ENCODE results near the gene DMP1.
"Not testable (repeated sequence)": the region's sequence is repeated elsewhere in the genome, so short reads cannot be mapped to it uniquely, and the experiment has no call there.

DMP1 gene

GRCh38 chr4:87679449-87680169 is 29.5 kb downstream of the DMP1 start:
- Histone ChIP-seq H3K9ac (no peak overlapping the region), H3K4me2 (no peak overlapping the region), H2AFZ (ENCODE audit: low read depth) (no peak overlapping the region), H3K4me1 (ENCODE audit: low read depth, poor library complexity, severe bottlenecking) (no peaks in the 10 kb centered on the region), H3K36me3 (ENCODE audit: insufficient read depth) (no peaks in the 10 kb centered on the region), H4K20me1 (ENCODE audit: insufficient read depth) (no peaks in the 10 kb centered on the region), H3K79me2 (ENCODE audit: insufficient read depth, low read depth) (no peaks in the 10 kb centered on the region), H3K27ac (no peak overlapping the region), H3K27me3 (ENCODE audit: insufficient read depth, low read depth) (no peaks in the 10 kb centered on the region), H3K4me3 (IDR thresholded peaks at IDR 0.05; ENCODE audit: insufficient read depth, low read depth, low read length) (no peak overlapping the region)
- peak; percentile 97 for TF ChIP-seq CTCF (conservative IDR thresholded peaks at IDR 0.05; ENCODE audit: low read depth, low read length)

- Histone ChIP-seq H4K20me1 (ENCODE audit: insufficient read depth) (no peaks in the 10 kb centered on the region), H3K9ac (no peak overlapping the region), H3K4me3 (IDR thresholded peaks at IDR 0.05; ENCODE audit: insufficient read depth, low read depth, low read length) (no peak overlapping the region), H3K4me2 (no peak overlapping the region), H3K27ac (no peak overlapping the region), H3K79me2 (ENCODE audit: insufficient read depth, low read depth) (no peaks in the 10 kb centered on the region), H2AFZ (ENCODE audit: low read depth) (no peak overlapping the region), H3K4me1 (ENCODE audit: low read depth, poor library complexity, severe bottlenecking) (no peaks in the 10 kb centered on the region), H3K27me3 (ENCODE audit: insufficient read depth, low read depth) (no peaks in the 10 kb centered on the region), H3K36me3 (ENCODE audit: insufficient read depth) (no peaks in the 10 kb centered on the region)
- no peak for TF ChIP-seq CTCF (conservative IDR thresholded peaks at IDR 0.05; ENCODE audit: low read depth, low read length)
Measured at GRCh38 chr4:87680271-87680670, 30.2 kb downstream of the DMP1 start.

DNA sequence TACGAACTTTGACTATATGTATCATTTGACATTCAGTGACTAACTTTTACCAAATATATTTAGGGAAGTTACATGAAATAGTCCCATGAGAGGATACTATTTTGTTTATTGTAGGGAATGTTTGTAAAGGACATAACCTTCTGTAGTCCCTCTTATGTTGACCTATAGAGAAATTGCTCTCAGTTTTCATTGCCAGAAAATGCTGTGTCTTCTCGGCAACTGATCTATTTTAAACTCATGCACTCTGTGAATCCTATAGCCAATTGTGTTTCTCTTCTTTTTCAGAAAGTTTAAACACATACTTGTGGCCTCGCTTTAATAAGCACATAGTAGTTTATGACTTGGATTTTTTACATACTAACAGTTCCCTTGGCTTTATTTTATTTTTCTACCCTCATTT is 38.2 kb downstream of the DMP1 start:
- Histone ChIP-seq H3K4me1 (ENCODE audit: low read depth, poor library complexity, severe bottlenecking) (no peaks in the 10 kb centered on the region), H3K4me2 (no peak overlapping the region), H3K27me3 (ENCODE audit: insufficient read depth, low read depth) (no peaks in the 10 kb centered on the region), H3K36me3 (ENCODE audit: insufficient read depth) (no peaks in the 10 kb centered on the region), H3K9ac (no peak overlapping the region), H3K79me2 (ENCODE audit: insufficient read depth, low read depth) (no peaks in the 10 kb centered on the region), H4K20me1 (ENCODE audit: insufficient read depth) (no peaks in the 10 kb centered on the region), H3K4me3 (IDR thresholded peaks at IDR 0.05; ENCODE audit: insufficient read depth, low read depth, low read length) (no peak overlapping the region), H2AFZ (ENCODE audit: low read depth) (no peak overlapping the region), H3K27ac (no peak overlapping the region)
- TF ChIP-seq CTCF (conservative IDR thresholded peaks at IDR 0.05; ENCODE audit: low read depth, low read length): no peak

DNA sequence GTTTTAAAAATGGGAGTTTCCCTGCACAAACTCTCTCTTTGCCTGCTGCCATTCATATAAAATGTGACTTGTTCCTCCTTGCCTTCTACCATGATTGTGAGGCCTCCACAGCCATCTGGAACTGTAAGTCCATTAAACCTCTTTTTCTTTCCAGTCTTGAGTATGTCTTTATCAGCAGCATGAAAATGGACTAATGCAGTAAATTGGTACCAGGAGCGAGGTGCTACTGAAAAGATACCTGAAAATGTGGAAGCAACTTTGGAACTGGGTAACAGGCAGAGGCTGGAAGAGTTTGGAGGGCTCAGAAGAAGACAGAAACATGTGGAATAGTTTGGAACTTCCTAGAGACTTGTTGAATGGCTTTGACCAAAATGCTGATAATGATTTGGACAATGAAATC is 40.9 kb downstream of the DMP1 start:
- not testable (repeated sequence) for H3K79me2 ChIP-seq (ENCODE audit: insufficient read depth, low read depth); H3K4me3 ChIP-seq (IDR thresholded peaks at IDR 0.05; ENCODE audit: insufficient read depth, low read depth, low read length); H3K9ac ChIP-seq; H2AFZ ChIP-seq (ENCODE audit: low read depth); H3K27me3 ChIP-seq (ENCODE audit: insufficient read depth, low read depth); H3K4me1 ChIP-seq (ENCODE audit: low read depth, poor library complexity, severe bottlenecking); H3K4me2 ChIP-seq; H3K27ac ChIP-seq; H4K20me1 ChIP-seq (ENCODE audit: insufficient read depth); H3K36me3 ChIP-seq (ENCODE audit: insufficient read depth)

GRCh38 chr4:87692060-87692459 is 42.0 kb downstream of the DMP1 start:
- H3K9ac ChIP-seq; H3K79me2 ChIP-seq (ENCODE audit: insufficient read depth, low read depth); H3K27ac ChIP-seq; H3K27me3 ChIP-seq (ENCODE audit: insufficient read depth, low read depth); H3K4me1 ChIP-seq (ENCODE audit: low read depth, poor library complexity, severe bottlenecking); H3K4me2 ChIP-seq; H4K20me1 ChIP-seq (ENCODE audit: insufficient read depth); H3K4me3 ChIP-seq (IDR thresholded peaks at IDR 0.05; ENCODE audit: insufficient read depth, low read depth, low read length); H3K36me3 ChIP-seq (ENCODE audit: insufficient read depth); H2AFZ ChIP-seq (ENCODE audit: low read depth): not testable (repeated sequence)

Measured in KMS-11 (cell line).